Prostate gland (tissue), 2 donors: ENCODE measurements around the gene AQP3. TPM values are rescaled to one million over a fixed set of nuclear protein-coding genes. Genes with fewer than 3 reads are reported as not detected.

ENCODE experiments used
- DNase-seq: peaks from one replicate; pipeline ENCODE4 v3.0.0-alpha.2; 2019; ENCODE audit warnings: low spot score
- H3K27ac ChIP-seq, 2 donors: fragments of 200-600 bp; sonication (generic); 2 replicates each; pipeline ENCODE4 v1.5.1; 2017 to 2019
- H3K27me3 ChIP-seq: fragments of 200-600 bp; sonication (generic); replicated peaks from 2 replicates; pipeline ENCODE4 v1.5.1; 2019; ENCODE audit not compliant: insufficient read depth
- H3K36me3 ChIP-seq, 2 donors: fragments of 200-600 bp; sonication (generic); 1 replicate in 1 of 2; 2 replicates in 1 of 2; pipeline versions ENCODE4 v1.5.1 to v1.8.1; 2017 to 2019
- H3K4me1 ChIP-seq: fragments of 200-600 bp; sonication (generic); replicated peaks from 2 replicates; pipeline ENCODE4 v1.5.1; 2019
- H3K4me3 ChIP-seq, 2 donors: fragments of 200-600 bp; sonication (generic); 2 replicates each; pipeline ENCODE4 v1.5.1; 2017 to 2019
- H3K9me3 ChIP-seq: fragments of 200-600 bp; sonication (generic); 2 replicates; pipeline ENCODE4 v1.5.1; 2017
- CTCF ChIP-seq, 4 experiments: fragments of 200-600 bp in 2 of 4; fragments of 450-650 bp in 2 of 4; sonication (generic) in 2 of 4; IDR thresholded peaks; 1 replicate in 3 of 4; 2 replicates in 1 of 4; pipeline ENCODE4 v1.5.1; 2016 to 2019; ENCODE audit warnings: antibody characterized with exemption in 4 of 4, mild to moderate bottlenecking in 2 of 4, moderate library complexity in 2 of 4
- POLR2A ChIP-seq: fragments of 450-650 bp; IDR thresholded peaks from one replicate; pipeline ENCODE4 v1.6.1; 2016; ENCODE audit warnings: antibody characterized with exemption, mild to moderate bottlenecking
- POLR2AphosphoS5 ChIP-seq: sonication (generic); formaldehyde crosslinking; IDR thresholded peaks from one replicate; pipeline ENCODE4 v1.6.1; 2017; ENCODE audit warnings: antibody characterized with exemption
- WGBS: methylation state at CpG from one replicate; pipeline ENCODE4 v1.1.5; 2018; 5-methylcytosine and 5-hydroxymethylcytosine counted together
- intact Hi-C: fragments of 100-400 bp; cut with DNase I; formaldehyde crosslinking; loops from one replicate; pipeline ENCODE4 v1.14.2; 2022
- total RNA-seq, 2 donors: library from RNA; depleted of rRNA; stranded (reverse); fragments of >200 nt; gene quantifications; one replicate each; pipeline ENCODE4 v1.1.0, GENCODE V29; 2016

AQP3 gene
- total RNA-seq, 2 donors from 2014 or later, result 200 to 327 TPM

GRCh38 chr9:33468215-33468730, 20.9 kb upstream of the AQP3 start:
- Histone ChIP-seq H3K9me3 (no peaks in the 10 kb centered on the region), H3K27me3 (no peaks in the 10 kb centered on the region), H3K4me3 (no peak overlapping the region), H3K27ac (no peak overlapping the region), H3K4me1 (peaks cover 8% of the 10 kb centered on the region), H3K36me3 (peaks cover 28 to 37% of the 10 kb centered on the region in 2 donors)
- WGBS, result 87% methylated on average over 4 of the region's 4 CpGs
- intact Hi-C loops, result loop anchor here (5.0 kb wide), 2 partner anchors 91 to 181 kb away; no protein-coding TSS in a partner anchor
- DNase-seq, result no peak
- TF ChIP-seq POLR2A, result no peak

- H3K9me3 ChIP-seq, result no peaks in the 10 kb centered on the region
- no peak overlapping the region for H3K4me3 ChIP-seq
- TF ChIP-seq POLR2AphosphoS5 (no peak), POLR2A (no peak), CTCF (IDR thresholded peaks at IDR 0.05) (no peak)
- peaks cover 8% of the 10 kb centered on the region for H3K4me1 ChIP-seq
- H3K27me3 ChIP-seq, result no peaks in the 10 kb centered on the region
- no peak for DNase-seq
- intact Hi-C loops, result loop anchor here (5.0 kb wide), 2 partner anchors 90 to 180 kb away; no protein-coding TSS in a partner anchor
- 86% methylated on average over 7 of the region's 7 CpGs for WGBS
- peaks cover 28 to 37% of the 10 kb centered on the region in 2 donors for H3K36me3 ChIP-seq
- H3K27ac ChIP-seq, result no peak overlapping the region
Measured at GRCh38 chr9:33467526-33467925, 20.1 kb upstream of the AQP3 start.

- no peak overlapping the region for H3K4me3 ChIP-seq
- TF ChIP-seq POLR2A, result no peak
- TF ChIP-seq CTCF (IDR thresholded peaks at IDR 0.05), result peak; percentile 89 to 98 (median 94)
- peak; percentile 46 for TF ChIP-seq POLR2AphosphoS5
- no peaks in the 10 kb centered on the region for H3K27me3 ChIP-seq
- 77% methylated on average over 23 of the region's 24 CpGs for WGBS
- intact Hi-C loops, result loop anchor here (5.0 kb wide), 2 partner anchors 90 to 180 kb away; no protein-coding TSS in a partner anchor
- H3K27ac ChIP-seq, result no peak overlapping the region
- no peaks in the 10 kb centered on the region for H3K9me3 ChIP-seq
- peak; percentile 64 for DNase-seq
- H3K36me3 ChIP-seq, result peaks cover 28 to 37% of the 10 kb centered on the region in 2 donors
- H3K4me1 ChIP-seq, result peaks cover 3% of the 10 kb centered on the region
Measured at GRCh38 chr9:33466565-33467495, 19.4 kb upstream of the AQP3 start.

GRCh38 chr9:33465596-33466564, 18.5 kb upstream of the AQP3 start:
- Histone ChIP-seq H3K4me1 (no peaks in the 10 kb centered on the region), H3K4me3 (no peak overlapping the region), H3K27me3 (no peaks in the 10 kb centered on the region), H3K27ac (no peak overlapping the region), H3K36me3 (peaks cover 28 to 35% of the 10 kb centered on the region in 2 donors), H3K9me3 (no peaks in the 10 kb centered on the region)
- no peak for DNase-seq
- intact Hi-C loops, result loop anchor here (5.0 kb wide), 2 partner anchors 89 to 179 kb away; no protein-coding TSS in a partner anchor
- 93% methylated on average over 22 of the region's 27 CpGs for WGBS
- TF ChIP-seq POLR2A (no peak), CTCF (IDR thresholded peaks at IDR 0.05) (no peak), POLR2AphosphoS5 (no peak)
